BE2C (cell line): ENCODE results near the gene CRYAB.

ENCODE experiments used
- DNase-seq: peaks from one replicate; pipeline ENCODE4 v3.0.0-alpha.2; 2020
- H3K27me3 ChIP-seq: fragments of 250-450 bp; sonication (Bioruptor Pico); 2 replicates; pipeline ENCODE4 v1.5.1; 2020; ENCODE audit warnings: mild to moderate bottlenecking
- H3K36me3 ChIP-seq: fragments of 250-450 bp; sonication (Bioruptor Pico); 2 replicates; pipeline ENCODE4 v1.5.1; 2020; ENCODE audit warnings: mild to moderate bottlenecking
- H3K4me1 ChIP-seq: fragments of 250-450 bp; sonication (Bioruptor Pico); 2 replicates; pipeline ENCODE4 v1.5.1; 2020
- H3K4me3 ChIP-seq: 2 replicates; pipeline ENCODE4 v1.5.1; 2011; ENCODE audit warnings: low read depth, low read length
- H3K9me3 ChIP-seq: fragments of 250-450 bp; sonication (Bioruptor Pico); 2 replicates; pipeline ENCODE4 v1.5.1; 2020
- CTCF ChIP-seq: IDR thresholded peaks from 2 replicates; pipeline ENCODE4 v1.5.1; 2012; ENCODE audit warnings: mild to moderate bottlenecking, low read depth, low read length

CRYAB gene

GRCh38 chr11:111913997-111914396, 2.4 kb upstream of the CRYAB start:
- Histone ChIP-seq H3K4me3 (no peak overlapping the region), H3K4me1 (no peaks in the 10 kb centered on the region), H3K36me3 (no peaks in the 10 kb centered on the region), H3K27me3 (no peaks in the 10 kb centered on the region; the same call in 1 of the 2 replicates), H3K9me3 (no peaks in the 10 kb centered on the region)
- TF ChIP-seq CTCF = no peak
- DNase-seq = no peak

- Histone ChIP-seq H3K4me1 (no peaks in the 10 kb centered on the region), H3K4me3 (no peak overlapping the region), H3K27me3 (no peaks in the 10 kb centered on the region; the same call in 1 of the 2 replicates), H3K9me3 (no peaks in the 10 kb centered on the region), H3K36me3 (no peaks in the 10 kb centered on the region)
- no peak for TF ChIP-seq CTCF
- no peak for DNase-seq
Observed at GRCh38 chr11:111913031-111913861, 1.7 kb upstream of the CRYAB start.

- Histone ChIP-seq H3K36me3 (no peaks in the 10 kb centered on the region), H3K4me1 (no peaks in the 10 kb centered on the region), H3K27me3 (no peaks in the 10 kb centered on the region; the same call in 1 of the 2 replicates), H3K9me3 (no peaks in the 10 kb centered on the region), H3K4me3 (no peak within 1 kb of the TSS)
- DNase-seq = no peak
- TF ChIP-seq CTCF = no peak
Observed at GRCh38 chr11:111912535-111912934, 965 bp upstream of the CRYAB start, which contains the start of gene HSPB2. TSS of gene HSPB2 (plus strand) at chr11:111912734. CDS start at chr11:111912830, 96 bp downstream.

- H3K27me3 ChIP-seq = no peaks in the 10 kb centered on the region; the same call in 1 of the 2 replicates
- H3K9me3 ChIP-seq = no peaks in the 10 kb centered on the region
- H3K4me3 ChIP-seq = no peak overlapping the region
- TF ChIP-seq CTCF = no peak
- no peaks in the 10 kb centered on the region for H3K36me3 ChIP-seq
- H3K4me1 ChIP-seq = no peaks in the 10 kb centered on the region
- DNase-seq = no peak
Observed at GRCh38 chr11:111910676-111911562, 651 bp downstream of the CRYAB start.

GRCh38 chr11:111909378-111909777, 2.2 kb downstream of the CRYAB start:
- TF ChIP-seq CTCF = no peak
- no peaks in the 10 kb centered on the region for H3K36me3 ChIP-seq
- H3K4me1 ChIP-seq = no peaks in the 10 kb centered on the region
- no peaks in the 10 kb centered on the region for H3K9me3 ChIP-seq
- no peak overlapping the region for H3K4me3 ChIP-seq
- no peak for DNase-seq
- no peaks in the 10 kb centered on the region; the same call in 1 of the 2 replicates for H3K27me3 ChIP-seq
